HL-60 (cell line): Measurements from ENCODE around the gene CTSK.
"Not testable (repeated sequence)": the region's sequence is repeated elsewhere in the genome, so short reads cannot be mapped to it uniquely, and the experiment has no call there.

Source experiments
- GABPA ChIP-seq: IDR thresholded peaks from 2 replicates; pipeline ENCODE4 v1.6.1; 2012; ENCODE audit warnings: low read depth
- POLR2AphosphoS5 ChIP-seq: IDR thresholded peaks from 2 replicates; pipeline ENCODE4 v1.6.1; 2012; ENCODE audit warnings: low read depth
- REST ChIP-seq: IDR thresholded peaks from 2 replicates; pipeline ENCODE4 v1.6.1; 2012; ENCODE audit warnings: low read depth; ENCODE audit not compliant: insufficient replicate concordance
- SPI1 ChIP-seq: IDR thresholded peaks from 2 replicates; pipeline ENCODE4 v1.6.1; 2012; ENCODE audit warnings: low read depth, mild to moderate bottlenecking, borderline replicate concordance
- TF ChIP-seq, protein P1 (sequence below): IDR thresholded peaks from one replicate; pipeline ENCODE4 v1.5.1; 2011; ENCODE audit warnings: low read length, control low read depth, inconsistent platforms; ENCODE audit not compliant: insufficient read depth

DNA sequence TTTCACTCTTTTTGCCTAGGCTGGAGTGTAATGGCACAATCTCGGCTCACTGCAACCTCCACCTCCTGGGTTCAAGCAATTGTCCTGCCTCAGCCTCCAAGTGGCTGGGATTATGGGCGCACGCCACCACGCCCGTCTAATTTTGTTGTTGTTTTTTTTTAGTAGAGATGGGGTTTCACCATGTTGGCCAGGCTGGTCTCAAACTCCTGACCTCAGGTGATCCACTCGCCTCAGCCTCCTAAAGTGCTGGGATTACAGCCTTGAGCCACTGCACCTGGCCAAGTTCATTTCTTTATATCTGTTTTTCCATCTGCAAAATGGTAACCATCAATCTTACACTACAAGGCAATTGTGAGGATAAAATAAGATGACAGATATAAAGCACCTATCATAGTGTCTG, 25.9 kb upstream of the CTSK start:
- TF ChIP-seq REST, POLR2AphosphoS5, GABPA, SPI1: not testable (repeated sequence)
- TF ChIP-seq, protein P1, sequence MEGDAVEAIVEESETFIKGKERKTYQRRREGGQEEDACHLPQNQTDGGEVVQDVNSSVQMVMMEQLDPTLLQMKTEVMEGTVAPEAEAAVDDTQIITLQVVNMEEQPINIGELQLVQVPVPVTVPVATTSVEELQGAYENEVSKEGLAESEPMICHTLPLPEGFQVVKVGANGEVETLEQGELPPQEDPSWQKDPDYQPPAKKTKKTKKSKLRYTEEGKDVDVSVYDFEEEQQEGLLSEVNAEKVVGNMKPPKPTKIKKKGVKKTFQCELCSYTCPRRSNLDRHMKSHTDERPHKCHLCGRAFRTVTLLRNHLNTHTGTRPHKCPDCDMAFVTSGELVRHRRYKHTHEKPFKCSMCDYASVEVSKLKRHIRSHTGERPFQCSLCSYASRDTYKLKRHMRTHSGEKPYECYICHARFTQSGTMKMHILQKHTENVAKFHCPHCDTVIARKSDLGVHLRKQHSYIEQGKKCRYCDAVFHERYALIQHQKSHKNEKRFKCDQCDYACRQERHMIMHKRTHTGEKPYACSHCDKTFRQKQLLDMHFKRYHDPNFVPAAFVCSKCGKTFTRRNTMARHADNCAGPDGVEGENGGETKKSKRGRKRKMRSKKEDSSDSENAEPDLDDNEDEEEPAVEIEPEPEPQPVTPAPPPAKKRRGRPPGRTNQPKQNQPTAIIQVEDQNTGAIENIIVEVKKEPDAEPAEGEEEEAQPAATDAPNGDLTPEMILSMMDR: not testable (repeated sequence)
